HG02763 (cell line): ENCODE results near the gene TMEM209.
"Not testable (repeated sequence)": the region's sequence is repeated elsewhere in the genome, so short reads cannot be mapped to it uniquely, and the experiment has no call there.

Source experiments
- ATAC-seq: cut with Tn5 transposase; IDR thresholded peaks from one replicate; pipeline ENCODE4 v1.9.1; 2021; ENCODE audit warnings: mild to moderate bottlenecking, moderate library complexity; ENCODE audit not compliant: unreplicated experiment

The TMEM209 gene

DNA sequence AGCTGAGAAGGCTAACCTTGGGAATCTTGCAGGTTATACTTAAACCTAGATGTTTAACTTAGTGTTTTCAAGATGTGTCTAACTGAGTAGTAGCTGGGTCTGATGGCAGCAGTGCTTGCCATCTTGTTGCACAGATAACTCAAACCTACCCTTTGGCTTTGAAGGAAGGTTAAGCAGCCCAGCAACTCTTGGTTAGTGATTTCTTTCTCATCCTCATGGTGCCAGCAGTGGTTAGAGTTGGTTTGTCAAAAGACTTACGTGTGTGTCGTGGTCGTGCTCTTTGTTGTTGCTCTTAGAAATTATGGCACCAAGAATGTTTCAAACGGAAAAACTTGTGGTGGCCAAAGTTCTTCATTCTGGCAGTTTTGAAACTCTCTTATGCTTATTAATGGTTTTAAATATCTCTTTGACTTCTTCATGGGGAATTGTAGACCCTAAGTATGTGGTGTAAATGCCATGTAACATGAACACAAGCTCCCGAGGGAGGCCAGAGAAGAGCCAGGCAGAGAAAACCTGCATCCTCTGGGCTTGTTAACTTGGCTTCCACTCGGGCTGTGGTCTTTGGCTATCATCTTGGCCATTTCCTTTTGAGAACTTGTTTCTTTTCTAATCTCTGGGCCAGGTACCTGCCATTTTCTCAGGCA, 73.9 kb downstream of the TMEM209 start:
- ATAC-seq = no peak

DNA sequence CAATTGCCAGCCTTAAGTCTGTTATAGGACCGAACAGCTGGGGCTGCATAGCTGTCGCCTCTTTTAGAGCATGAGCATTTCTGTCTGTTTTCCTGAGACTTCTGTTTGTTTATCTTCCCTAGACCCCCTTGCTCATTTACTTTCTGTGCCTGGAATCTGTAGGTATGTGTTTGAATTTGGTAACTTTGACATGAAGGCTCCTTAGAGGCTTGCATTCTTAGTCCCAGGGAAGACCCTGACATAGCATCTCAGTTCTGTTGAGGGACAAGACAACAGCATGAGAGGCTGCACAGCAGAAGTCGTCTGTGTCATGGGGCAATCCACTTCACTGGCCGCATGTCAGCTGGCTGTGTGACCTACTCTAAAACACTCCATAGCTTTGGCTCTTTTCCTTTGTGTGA, 76.2 kb downstream of the TMEM209 start:
- ATAC-seq = no peak

DNA sequence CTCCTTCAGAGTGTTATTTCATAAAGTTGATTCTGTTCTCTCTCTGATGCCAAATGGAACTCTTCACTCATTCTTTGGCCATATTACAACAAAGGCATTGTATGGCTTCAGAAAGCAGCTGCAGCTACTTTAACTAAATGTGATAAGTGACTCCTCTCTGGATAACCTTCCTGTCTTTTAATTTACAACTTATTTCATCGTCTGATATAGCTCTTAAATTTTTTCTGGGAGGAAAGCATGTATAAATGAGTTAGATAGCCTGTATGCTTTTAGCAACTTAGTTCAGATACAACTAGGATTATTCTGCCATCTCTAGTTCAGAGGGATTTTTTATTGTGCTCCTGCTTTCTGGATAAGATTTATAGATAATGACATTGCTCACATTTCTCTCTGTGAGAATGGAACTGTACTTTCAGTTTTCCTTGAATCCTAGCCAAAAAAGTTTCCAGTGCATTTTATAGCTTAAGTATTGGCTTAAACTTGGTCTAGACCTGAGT, 77.3 kb downstream of the TMEM209 start:
- no peak for ATAC-seq

DNA sequence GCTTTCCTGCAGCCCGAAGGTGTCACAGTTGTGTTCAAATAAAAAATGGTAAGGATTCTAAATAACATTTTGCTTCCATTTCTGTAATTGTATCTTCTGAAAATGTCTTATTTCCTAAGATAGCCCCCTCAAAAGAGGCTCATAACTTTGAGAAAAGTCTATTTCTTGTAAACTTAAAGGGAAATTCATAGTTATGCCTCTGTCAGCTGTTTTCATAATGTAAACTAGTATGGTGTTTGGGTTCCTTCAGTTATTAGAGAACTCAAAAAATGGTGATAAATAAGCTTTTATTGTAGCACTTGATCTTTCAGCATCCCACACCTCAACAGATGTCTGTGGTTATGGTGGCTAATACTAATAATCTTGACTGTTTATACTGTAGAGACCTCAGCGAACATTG, 77.8 kb downstream of the TMEM209 start:
- no peak for ATAC-seq

DNA sequence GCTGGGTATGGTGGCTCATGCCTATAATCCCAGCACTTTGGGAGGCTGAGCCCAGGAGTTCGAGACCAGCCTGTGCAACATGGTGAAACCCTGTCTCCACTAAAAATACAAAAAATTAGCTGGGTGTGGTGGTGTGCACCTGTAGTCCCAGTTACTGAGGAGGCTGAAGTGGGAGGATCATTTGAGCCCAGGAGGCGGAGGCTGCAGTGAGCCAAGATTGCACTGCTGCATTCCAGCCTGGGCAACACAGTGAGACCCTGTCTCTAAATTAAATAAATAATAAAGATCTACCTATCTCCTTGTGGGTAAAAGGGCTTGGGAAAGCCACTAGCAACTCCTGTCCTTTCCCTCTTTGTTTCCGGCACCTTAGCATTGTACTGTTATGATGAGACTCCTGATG, 78.4 kb downstream of the TMEM209 start:
- ATAC-seq = not testable (repeated sequence)

DNA sequence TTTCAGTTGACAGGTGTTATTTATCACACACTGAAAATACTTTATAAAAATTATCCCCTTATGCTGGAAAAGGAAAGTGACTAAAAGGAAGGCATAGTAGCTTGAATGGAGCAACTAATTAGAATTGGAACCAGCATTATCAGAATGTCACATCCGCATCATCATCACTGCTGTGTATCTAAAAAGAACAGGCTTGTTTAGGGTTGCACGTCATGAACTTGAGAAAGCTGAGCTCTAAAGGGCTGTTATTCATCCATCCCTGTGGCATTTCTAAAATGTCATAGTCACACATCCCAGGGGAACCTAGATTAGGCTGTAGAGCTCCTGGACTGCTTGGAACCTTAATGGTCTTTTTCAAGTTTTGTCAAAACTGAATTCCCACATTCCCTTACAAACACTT, 80.5 kb downstream of the TMEM209 start:
- no peak for ATAC-seq

DNA sequence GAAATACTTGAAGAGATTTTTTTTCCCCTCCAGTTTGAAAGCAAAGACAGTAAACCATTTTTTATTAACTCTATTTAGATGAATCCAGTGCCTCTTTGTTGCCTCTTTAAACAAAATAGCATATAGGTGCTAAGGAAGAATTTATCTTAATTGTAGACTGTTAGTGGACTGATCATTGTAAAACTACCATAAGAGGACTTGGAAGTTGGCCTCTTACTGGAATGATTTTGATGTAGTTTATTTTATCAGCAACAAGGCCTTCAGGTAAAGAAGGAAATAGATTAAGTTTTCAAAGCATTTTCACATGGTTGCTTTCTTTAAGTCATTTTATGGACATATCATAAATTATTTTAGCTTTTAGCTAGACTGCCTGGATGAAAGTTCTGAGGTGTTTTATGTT, 81.7 kb downstream of the TMEM209 start:
- no peak for ATAC-seq

DNA sequence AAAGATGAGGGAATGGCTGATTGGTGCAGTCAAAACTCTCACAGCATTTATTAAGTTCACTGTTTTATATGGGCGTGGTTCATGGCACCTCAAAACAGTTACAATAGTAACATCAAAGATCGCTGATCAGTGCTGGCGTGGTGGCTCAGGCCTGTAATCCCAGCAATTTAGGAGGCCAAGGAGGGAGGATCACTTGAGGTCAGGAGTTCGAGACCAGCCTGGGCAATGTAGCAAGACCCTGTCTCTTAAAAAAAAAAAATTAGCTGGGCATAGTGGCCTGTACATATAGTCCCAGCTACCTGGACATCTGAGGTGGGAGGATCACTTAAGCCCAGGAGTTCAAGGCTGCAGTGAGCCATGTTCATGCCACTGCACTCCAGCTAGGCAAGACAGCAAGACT, 86.4 kb downstream of the TMEM209 start:
- no peak for ATAC-seq

DNA sequence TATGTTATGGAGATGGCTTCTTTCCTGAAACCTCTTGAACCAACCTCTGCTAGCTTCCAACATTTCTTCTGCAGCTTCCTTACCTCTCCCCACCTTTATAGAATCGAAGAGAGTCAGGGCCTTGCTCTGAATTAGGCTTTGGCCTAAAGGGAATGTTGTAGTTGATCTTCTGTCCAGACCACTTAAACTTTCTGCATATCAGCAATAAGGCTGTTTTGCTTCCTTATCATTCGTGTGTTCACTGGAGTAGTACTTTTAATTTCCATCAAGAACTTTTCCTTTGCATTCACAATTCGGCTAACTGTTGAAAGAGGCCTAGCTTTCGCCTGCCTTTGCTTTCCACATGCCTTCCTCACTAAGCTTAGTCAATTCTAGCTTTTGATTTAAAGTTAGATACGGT, 86.9 kb downstream of the TMEM209 start:
- no peak for ATAC-seq

DNA sequence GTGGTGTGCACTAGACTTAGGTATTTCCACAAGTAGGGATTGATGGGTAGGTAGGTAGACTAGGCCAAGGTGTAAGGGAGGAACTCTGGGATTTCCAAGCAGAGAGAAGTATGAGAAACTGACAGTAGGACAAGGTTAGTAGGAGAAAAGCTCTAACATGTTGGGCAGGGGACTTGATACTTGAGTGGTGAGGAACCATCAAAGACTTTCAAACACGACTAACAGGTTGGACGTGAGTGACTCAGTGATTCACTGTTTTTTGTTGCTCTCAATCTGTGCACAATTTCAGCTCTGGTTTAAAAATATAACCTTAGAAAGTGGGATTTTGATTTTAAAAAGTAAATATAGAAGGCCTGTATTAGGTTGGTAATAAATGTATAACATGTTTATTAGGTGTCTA, 90.4 kb downstream of the TMEM209 start:
- no peak for ATAC-seq
